ENCODE measurements around the gene ABHD16B. TPM values are rescaled to one million over a fixed set of nuclear protein-coding genes. Genes with fewer than 3 reads are reported as not detected.

Gene ABHD16B
- total RNA-seq, 2 experiments from 2014 or later, result not detected

DNA sequence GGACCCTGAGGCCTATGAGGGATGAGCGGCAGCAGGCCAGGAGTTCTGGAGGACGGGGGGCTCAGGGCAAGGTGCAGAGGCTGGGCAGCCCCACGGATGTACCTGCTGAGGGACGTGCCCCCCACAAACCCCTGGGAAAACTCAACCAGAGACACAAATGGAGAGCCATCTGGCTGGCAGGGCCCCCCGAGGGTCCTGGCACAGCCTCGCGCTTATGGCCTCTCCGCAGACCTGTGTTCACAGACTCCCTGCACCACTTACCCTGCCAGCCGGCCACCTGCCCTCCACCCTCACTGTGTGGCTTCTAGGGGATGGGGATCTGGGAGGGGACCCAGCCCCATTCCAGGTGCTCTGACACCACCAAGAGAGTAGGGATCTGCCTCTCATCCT, 26.8 kb upstream of the ABHD16B start:
- H3K27ac Mint-ChIP-seq, result no peak overlapping the region
- no peaks in the 10 kb centered on the region for H3K36me3 Mint-ChIP-seq (ENCODE audit: low read depth)
- intact Hi-C loops (cut with micrococcal nuclease), result no loop called here
- no peak overlapping the region for H3K4me3 Mint-ChIP-seq
- no peak for DNase-seq
- no peaks in the 10 kb centered on the region for H3K9me3 Mint-ChIP-seq
- POLR2A ChIA-PET, result no interaction called here
- CTCF ChIA-PET, result interaction anchor here (0.9 kb wide), 1 partner anchor 29 kb away, joined by 4 read pairs; no protein-coding TSS in a partner anchor
- peaks cover 7% of the 10 kb centered on the region for H3K4me1 Mint-ChIP-seq (ENCODE audit: low read depth)
- no peak for ATAC-seq
- H3K27me3 Mint-ChIP-seq, result peaks cover 16% of the 10 kb centered on the region
- TF ChIP-seq, protein P1, sequence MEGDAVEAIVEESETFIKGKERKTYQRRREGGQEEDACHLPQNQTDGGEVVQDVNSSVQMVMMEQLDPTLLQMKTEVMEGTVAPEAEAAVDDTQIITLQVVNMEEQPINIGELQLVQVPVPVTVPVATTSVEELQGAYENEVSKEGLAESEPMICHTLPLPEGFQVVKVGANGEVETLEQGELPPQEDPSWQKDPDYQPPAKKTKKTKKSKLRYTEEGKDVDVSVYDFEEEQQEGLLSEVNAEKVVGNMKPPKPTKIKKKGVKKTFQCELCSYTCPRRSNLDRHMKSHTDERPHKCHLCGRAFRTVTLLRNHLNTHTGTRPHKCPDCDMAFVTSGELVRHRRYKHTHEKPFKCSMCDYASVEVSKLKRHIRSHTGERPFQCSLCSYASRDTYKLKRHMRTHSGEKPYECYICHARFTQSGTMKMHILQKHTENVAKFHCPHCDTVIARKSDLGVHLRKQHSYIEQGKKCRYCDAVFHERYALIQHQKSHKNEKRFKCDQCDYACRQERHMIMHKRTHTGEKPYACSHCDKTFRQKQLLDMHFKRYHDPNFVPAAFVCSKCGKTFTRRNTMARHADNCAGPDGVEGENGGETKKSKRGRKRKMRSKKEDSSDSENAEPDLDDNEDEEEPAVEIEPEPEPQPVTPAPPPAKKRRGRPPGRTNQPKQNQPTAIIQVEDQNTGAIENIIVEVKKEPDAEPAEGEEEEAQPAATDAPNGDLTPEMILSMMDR (IDR thresholded peaks at IDR 0.05), result no peak

GRCh38 chr20:63835021-63835858, 26.1 kb upstream of the ABHD16B start:
- ChIA-PET POLR2A (no interaction called here), CTCF (no interaction called here)
- Mint-ChIP-seq H3K4me3 (no peak overlapping the region), H3K36me3 (ENCODE audit: low read depth) (no peaks in the 10 kb centered on the region), H3K27me3 (peaks cover 10% of the 10 kb centered on the region), H3K4me1 (ENCODE audit: low read depth) (no peaks in the 10 kb centered on the region), H3K9me3 (no peaks in the 10 kb centered on the region), H3K27ac (no peak overlapping the region)
- DNase-seq (no peak), ATAC-seq (no peak)
- TF ChIP-seq, protein P1 (IDR thresholded peaks at IDR 0.05), result no peak
- intact Hi-C loops (cut with micrococcal nuclease), result no loop called here

- Mint-ChIP-seq H3K27ac (no peak overlapping the region), H3K4me1 (ENCODE audit: low read depth) (no peaks in the 10 kb centered on the region), H3K4me3 (no peak overlapping the region), H3K9me3 (no peaks in the 10 kb centered on the region), H3K27me3 (peaks cover 10% of the 10 kb centered on the region), H3K36me3 (ENCODE audit: low read depth) (no peaks in the 10 kb centered on the region)
- CTCF ChIA-PET, result no interaction called here
- intact Hi-C loops (cut with micrococcal nuclease), result no loop called here
- POLR2A ChIA-PET, result no interaction called here
- TF ChIP-seq, protein P1 (IDR thresholded peaks at IDR 0.05), result no peak
- DNase-seq (no peak), ATAC-seq (no peak)
Measured at GRCh38 chr20:63836458-63837344, 24.6 kb upstream of the ABHD16B start.

DNA sequence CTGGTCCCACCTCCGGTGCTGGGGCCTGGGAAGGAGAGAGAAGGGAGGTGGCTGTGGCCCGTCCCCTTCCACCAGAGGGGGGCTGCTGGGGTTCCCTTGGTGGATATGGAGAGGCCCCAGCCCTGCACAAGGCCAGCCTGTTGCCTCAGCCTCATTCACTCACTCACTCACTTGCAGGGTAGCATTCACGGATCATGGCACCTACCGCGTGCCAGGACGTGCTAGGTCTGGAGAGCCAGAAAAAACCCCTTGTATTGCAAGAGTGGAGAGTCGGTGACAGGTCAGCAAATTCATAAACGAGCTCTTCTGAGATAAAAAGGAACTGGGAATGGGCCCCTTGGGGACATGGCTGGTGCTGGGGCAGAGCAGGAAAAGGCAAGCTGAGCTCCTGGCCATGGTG, 23.8 kb upstream of the ABHD16B start:
- no peak overlapping the region for H3K4me3 Mint-ChIP-seq
- no peaks in the 10 kb centered on the region for H3K36me3 Mint-ChIP-seq (ENCODE audit: low read depth)
- CTCF ChIA-PET, result no interaction called here
- H3K4me1 Mint-ChIP-seq (ENCODE audit: low read depth), result no peaks in the 10 kb centered on the region
- POLR2A ChIA-PET, result no interaction called here
- TF ChIP-seq, protein P1 (IDR thresholded peaks at IDR 0.05), result no peak
- H3K9me3 Mint-ChIP-seq, result no peaks in the 10 kb centered on the region
- peaks cover 12% of the 10 kb centered on the region for H3K27me3 Mint-ChIP-seq
- DNase-seq (no peak), ATAC-seq (no peak)
- intact Hi-C loops (cut with micrococcal nuclease), result no loop called here
- no peak overlapping the region for H3K27ac Mint-ChIP-seq

DNA sequence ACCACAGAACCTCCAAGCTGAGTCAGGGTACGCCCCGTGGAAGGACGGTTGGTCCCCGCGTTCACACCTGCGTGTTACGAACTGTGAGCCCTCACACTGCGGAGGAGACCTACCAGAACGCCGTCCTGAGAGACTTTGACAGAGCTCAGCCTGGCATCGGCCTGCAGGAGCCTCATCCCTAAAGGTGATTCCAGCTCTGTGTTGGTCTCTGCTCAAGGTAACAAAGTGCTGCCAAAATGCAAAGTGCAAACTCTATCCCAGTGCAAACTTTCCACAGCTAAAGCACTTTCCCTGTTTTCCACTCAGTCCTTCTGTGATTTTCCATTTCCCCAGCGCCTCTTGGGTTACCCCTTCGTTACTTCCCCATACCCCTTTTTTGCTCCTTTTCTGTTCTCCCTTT, 21.7 kb upstream of the ABHD16B start:
- TF ChIP-seq, protein P1 (IDR thresholded peaks at IDR 0.05), result no peak
- CTCF ChIA-PET, result interaction anchor here (1.0 kb wide), 1 partner anchor 54 kb away, joined by 3 read pairs; no protein-coding TSS in a partner anchor
- no peak overlapping the region for H3K4me3 Mint-ChIP-seq
- intact Hi-C loops (cut with micrococcal nuclease), result no loop called here
- DNase-seq (no peak), ATAC-seq (no peak)
- H3K9me3 Mint-ChIP-seq, result no peaks in the 10 kb centered on the region
- peaks cover 3% of the 10 kb centered on the region for H3K4me1 Mint-ChIP-seq (ENCODE audit: low read depth)
- POLR2A ChIA-PET, result no interaction called here
- H3K27ac Mint-ChIP-seq, result no peak overlapping the region
- H3K27me3 Mint-ChIP-seq, result peaks cover 19% of the 10 kb centered on the region
- H3K36me3 Mint-ChIP-seq (ENCODE audit: low read depth), result no peaks in the 10 kb centered on the region
